HG03159 (cell line): ENCODE results near the gene FGF21.
"Not testable (repeated sequence)": the region's sequence is repeated elsewhere in the genome, so short reads cannot be mapped to it uniquely, and the experiment has no call there.

Experiments used
- ATAC-seq: cut with Tn5 transposase; IDR thresholded peaks from one replicate; pipeline ENCODE4 v1.9.1; 2021; ENCODE audit warnings: mild to moderate bottlenecking, moderate library complexity; ENCODE audit not compliant: unreplicated experiment

Gene FGF21

GRCh38 chr19:48786422-48786821 lies 31.1 kb downstream of the FGF21 start:
- ATAC-seq = not testable (repeated sequence)

- not testable (repeated sequence) for ATAC-seq
These were observed 32.0 kb downstream of the FGF21 start for GRCh38 chr19:48787331-48787730.

- no peak for ATAC-seq
These were observed 37.9 kb downstream of the FGF21 start for GRCh38 chr19:48793271-48793670.

- ATAC-seq = no peak
These were observed 39.0 kb downstream of the FGF21 start for GRCh38 chr19:48794291-48794690.

GRCh38 chr19:48795055-48795684 lies 39.8 kb downstream of the FGF21 start:
- ATAC-seq = peak; percentile 84

- ATAC-seq = no peak
These were observed 40.4 kb downstream of the FGF21 start for GRCh38 chr19:48795685-48796070.

GRCh38 chr19:48796298-48797083 lies 41.2 kb downstream of the FGF21 start:
- no peak for ATAC-seq

- no peak for ATAC-seq
These were observed 41.8 kb downstream of the FGF21 start for GRCh38 chr19:48797103-48797502.

GRCh38 chr19:48798937-48799336 lies 43.6 kb downstream of the FGF21 start:
- no peak for ATAC-seq

GRCh38 chr19:48799358-48800300 lies 44.3 kb downstream of the FGF21 start:
- ATAC-seq = no peak

- ATAC-seq = no peak
These were observed 47.3 kb downstream of the FGF21 start for GRCh38 chr19:48802623-48803022.

- no peak for ATAC-seq
These were observed 49.2 kb downstream of the FGF21 start for GRCh38 chr19:48804496-48804895.

GRCh38 chr19:48805452-48805851 lies 50.1 kb downstream of the FGF21 start:
- ATAC-seq = no peak

GRCh38 chr19:48806518-48806817 lies 51.1 kb downstream of the FGF21 start:
- ATAC-seq = no peak

- ATAC-seq = no peak
These were observed 51.7 kb downstream of the FGF21 start for GRCh38 chr19:48806818-48807589.

GRCh38 chr19:48807590-48808308 lies 52.4 kb downstream of the FGF21 start:
- no peak for ATAC-seq
